ENCODE data around the gene YBX2.

DNA sequence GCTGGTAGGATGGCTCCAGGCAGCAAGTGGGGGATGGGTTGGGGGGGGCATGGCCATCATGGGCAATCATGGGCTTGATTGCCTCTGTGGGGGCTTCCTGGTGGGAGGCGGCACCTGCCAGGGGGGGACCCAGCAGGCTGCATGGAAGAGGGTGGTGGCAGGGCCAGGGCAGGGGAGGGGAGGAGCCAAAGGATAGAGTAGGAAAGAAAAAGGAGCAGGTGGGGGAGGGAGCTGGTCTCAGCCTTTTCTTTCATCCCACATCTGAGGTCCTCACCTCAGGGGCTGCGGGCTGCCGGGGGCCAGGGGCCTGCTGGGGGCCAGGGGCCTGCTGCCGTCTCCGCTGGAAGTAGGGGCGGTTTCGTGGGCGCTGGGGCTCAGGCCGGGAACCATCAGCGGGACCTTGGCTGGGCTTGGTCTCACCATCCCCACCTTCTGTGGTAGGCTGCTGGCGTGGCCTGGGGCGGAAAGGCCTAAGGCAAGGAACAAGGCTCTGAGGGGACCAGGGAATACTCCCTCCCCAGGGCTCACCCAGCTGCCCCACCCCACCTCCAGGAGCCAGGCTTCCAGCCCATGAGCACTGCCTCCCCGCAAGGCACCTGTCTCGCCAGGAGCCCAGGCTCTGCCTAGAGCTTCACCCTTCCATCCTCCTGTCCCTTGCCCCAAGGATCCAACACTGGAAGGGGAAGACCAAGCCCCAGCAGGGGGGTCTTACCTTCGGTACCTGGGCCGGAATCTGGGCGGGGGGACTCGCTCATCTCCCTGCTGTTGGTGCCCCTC is 5.0 kb downstream of the YBX2 start:
- TF ChIP-seq POLR2A (IDR thresholded peaks at IDR 0.05; ENCODE audit: low read length) = peak; percentile 23
- TF ChIP-seq GATA1 (IDR thresholded peaks at IDR 0.05; ENCODE audit: low read depth, low read length) = no peak
